ENCODE measurements around the gene CPED1.

DNA sequence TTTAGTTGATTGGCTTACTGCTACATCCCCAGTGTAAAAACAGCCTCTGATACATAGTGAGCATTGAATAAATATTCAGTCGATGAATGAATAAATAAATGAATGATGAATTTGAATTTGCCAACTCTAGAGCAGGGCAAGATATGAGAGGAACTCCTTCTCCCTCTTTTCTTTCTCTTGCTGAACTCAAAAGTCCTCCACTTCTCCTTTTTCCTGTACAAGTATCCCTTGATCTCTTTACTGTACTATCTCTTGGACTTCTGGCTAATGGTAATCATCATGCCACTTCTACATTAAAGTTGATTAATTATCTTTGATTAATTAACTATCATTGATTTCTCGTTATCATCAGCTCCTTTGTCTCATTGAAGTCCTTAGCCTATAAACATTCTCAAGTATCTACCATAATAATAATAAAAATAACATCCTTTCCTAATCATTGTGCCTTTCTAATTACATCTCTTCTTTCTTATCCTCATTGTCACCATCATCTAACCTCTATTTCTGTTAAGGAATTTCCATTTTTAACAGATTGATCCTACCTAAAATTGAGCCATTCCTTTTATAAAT is 10.6 kb downstream of the CPED1 start:
- no peak for TF ChIP-seq CTCF (IDR thresholded peaks at IDR 0.05; ENCODE audit: low read length)
- no peak for TF ChIP-seq EZH2 (IDR thresholded peaks at IDR 0.05; ENCODE audit: borderline replicate concordance, low read length)

All from OCI-LY1 (cell line).